LNCaP clone FGC (cell line): ENCODE measurements around the gene RSRC1.
"Not testable (repeated sequence)": the region's sequence is repeated elsewhere in the genome, so short reads cannot be mapped to it uniquely, and the experiment has no call there.

ENCODE experiments used
- DNase-seq: peaks from one replicate; pipeline ENCODE4 v3.0.0-alpha.2; 2011; ENCODE audit warnings: low read depth
- H3K4me3 ChIP-seq: 2 replicates; pipeline ENCODE4 v1.5.1; 2011; ENCODE audit warnings: mild to moderate bottlenecking, low read depth, low read length, control low read depth
- CTCF ChIP-seq: IDR thresholded peaks from 2 replicates; pipeline ENCODE4 v1.5.1; 2012; ENCODE audit warnings: mild to moderate bottlenecking; ENCODE audit not compliant: control insufficient read depth, insufficient read depth; ENCODE audit errors: extremely low read depth

RSRC1 gene

GRCh38 chr3:158539414-158540014 lies 429.6 kb downstream of the RSRC1 start:
- no peak overlapping the region for H3K4me3 ChIP-seq
- TF ChIP-seq CTCF = peak; percentile 42
- DNase-seq = peak; percentile 38

GRCh38 chr3:158540066-158540465 lies 430.2 kb downstream of the RSRC1 start:
- H3K4me3 ChIP-seq = no peak overlapping the region
- TF ChIP-seq CTCF = no peak
- no peak for DNase-seq

- no peak for TF ChIP-seq CTCF
- H3K4me3 ChIP-seq = no peak overlapping the region
- no peak for DNase-seq
Measured at GRCh38 chr3:158548691-158549090, 438.8 kb downstream of the RSRC1 start.

GRCh38 chr3:158549938-158550337 lies 440.0 kb downstream of the RSRC1 start:
- not testable (repeated sequence) for H3K4me3 ChIP-seq, DNase-seq

- DNase-seq = no peak
Measured at GRCh38 chr3:158552124-158552523, 442.2 kb downstream of the RSRC1 start.

GRCh38 chr3:158559504-158559903 lies 449.6 kb downstream of the RSRC1 start:
- TF ChIP-seq CTCF = no peak
- DNase-seq = no peak

More at GRCh38 chr3:158552124-158552523, 442.2 kb downstream of the RSRC1 start:
- H3K4me3 ChIP-seq = no peak overlapping the region
- no peak for TF ChIP-seq CTCF

GRCh38 chr3:158560979-158561378 lies 451.1 kb downstream of the RSRC1 start:
- DNase-seq = no peak
- TF ChIP-seq CTCF = no peak
- no peak overlapping the region for H3K4me3 ChIP-seq

More at GRCh38 chr3:158559504-158559903, 449.6 kb downstream of the RSRC1 start:
- no peak overlapping the region for H3K4me3 ChIP-seq

GRCh38 chr3:158562674-158563073 lies 452.8 kb downstream of the RSRC1 start:
- no peak for DNase-seq
- no peak for TF ChIP-seq CTCF
- no peak overlapping the region for H3K4me3 ChIP-seq
